GM12801 (cell line): ENCODE measurements around the gene LOXL1.

Source experiments
- TF ChIP-seq, protein P1 (sequence below): IDR thresholded peaks from one replicate; pipeline ENCODE4 v1.5.1; 2011; ENCODE audit warnings: control low read depth; ENCODE audit not compliant: insufficient read length; ENCODE audit errors: extremely low read depth

LOXL1 gene

DNA sequence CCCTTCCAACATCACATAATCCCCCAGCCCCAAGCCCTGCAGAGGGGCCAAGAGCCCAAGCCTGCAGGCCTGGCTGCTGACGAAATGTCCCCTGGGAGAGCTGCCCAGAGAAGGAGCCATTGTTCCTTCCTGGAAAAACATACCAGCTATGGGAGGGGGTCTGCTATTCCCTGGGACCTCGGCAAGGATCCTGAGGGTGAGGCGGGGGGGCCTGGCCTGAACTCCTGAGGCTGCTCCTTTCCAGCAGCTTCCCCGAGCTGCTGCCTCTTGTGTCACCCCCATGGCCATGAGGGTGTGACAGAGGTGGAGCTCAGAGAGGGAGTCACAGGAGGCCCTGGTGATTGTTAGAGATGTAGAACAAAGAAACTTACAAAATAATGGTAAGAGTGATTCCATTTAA lies 12.9 kb downstream of the LOXL1 start:
- TF ChIP-seq, protein P1, sequence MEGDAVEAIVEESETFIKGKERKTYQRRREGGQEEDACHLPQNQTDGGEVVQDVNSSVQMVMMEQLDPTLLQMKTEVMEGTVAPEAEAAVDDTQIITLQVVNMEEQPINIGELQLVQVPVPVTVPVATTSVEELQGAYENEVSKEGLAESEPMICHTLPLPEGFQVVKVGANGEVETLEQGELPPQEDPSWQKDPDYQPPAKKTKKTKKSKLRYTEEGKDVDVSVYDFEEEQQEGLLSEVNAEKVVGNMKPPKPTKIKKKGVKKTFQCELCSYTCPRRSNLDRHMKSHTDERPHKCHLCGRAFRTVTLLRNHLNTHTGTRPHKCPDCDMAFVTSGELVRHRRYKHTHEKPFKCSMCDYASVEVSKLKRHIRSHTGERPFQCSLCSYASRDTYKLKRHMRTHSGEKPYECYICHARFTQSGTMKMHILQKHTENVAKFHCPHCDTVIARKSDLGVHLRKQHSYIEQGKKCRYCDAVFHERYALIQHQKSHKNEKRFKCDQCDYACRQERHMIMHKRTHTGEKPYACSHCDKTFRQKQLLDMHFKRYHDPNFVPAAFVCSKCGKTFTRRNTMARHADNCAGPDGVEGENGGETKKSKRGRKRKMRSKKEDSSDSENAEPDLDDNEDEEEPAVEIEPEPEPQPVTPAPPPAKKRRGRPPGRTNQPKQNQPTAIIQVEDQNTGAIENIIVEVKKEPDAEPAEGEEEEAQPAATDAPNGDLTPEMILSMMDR: no peak

DNA sequence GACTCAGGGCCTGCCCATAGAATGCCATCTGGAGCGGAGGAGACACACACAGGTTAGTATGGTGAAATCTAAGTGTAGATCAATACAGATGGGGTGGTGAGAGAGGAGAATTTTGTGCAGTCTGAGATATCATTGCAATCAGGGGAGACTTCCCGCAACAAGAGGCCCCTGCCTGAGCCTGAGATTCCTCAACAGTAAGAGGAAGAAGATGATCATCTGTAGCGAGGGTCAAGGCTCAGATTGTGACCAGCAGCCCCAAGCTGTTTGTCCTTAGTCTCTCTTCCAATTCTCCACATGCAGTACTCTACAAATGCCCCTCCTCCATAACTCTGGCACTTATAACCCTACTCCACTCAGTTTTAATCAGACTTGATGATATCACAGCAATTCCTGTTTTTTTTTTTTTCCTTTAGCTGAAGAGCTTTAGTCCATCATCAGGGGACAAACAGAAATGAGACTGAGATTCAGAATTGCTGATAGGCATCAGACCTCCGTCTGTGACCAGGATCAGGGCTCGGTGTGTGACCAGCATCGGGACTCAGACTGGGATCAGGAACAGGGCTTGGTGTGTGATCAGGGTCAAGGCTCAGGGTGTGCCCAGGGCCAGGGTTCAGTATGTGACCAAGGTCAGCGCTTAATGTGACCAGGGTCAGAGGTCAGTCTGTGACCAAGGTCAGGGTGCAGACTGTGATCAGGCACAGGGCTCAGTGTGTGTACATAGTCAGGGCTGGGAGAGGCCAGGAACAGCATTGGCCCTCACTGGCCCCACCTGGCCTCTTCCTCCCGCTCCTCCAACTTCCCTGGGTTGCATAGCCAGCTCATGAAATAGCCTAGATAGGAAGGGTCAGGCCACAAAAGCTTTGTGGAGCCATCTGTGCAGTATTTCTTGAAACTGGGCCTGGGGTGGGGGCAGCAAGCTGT lies 14.1 kb downstream of the LOXL1 start:
- TF ChIP-seq, protein P1: no peak

DNA sequence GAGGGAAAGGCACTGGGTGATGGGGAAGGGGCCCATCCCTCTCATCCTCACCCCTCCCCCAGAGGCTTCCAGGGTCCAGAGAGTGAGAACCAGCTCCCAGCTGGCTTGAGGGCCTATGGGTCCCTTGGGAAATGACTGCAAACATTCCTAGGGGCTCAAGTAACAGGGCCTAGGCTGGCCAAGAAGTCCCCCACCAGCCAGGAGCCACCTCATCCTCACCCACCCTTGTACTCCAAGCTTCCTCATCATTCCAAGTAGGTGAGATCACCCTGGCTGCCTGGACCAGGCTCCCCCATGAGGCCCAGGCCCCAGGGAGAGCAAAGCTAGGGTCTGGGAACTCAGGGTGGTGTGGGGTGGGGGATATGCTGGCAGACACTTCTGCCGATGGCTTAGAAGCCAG lies 14.8 kb downstream of the LOXL1 start:
- TF ChIP-seq, protein P1: no peak

DNA sequence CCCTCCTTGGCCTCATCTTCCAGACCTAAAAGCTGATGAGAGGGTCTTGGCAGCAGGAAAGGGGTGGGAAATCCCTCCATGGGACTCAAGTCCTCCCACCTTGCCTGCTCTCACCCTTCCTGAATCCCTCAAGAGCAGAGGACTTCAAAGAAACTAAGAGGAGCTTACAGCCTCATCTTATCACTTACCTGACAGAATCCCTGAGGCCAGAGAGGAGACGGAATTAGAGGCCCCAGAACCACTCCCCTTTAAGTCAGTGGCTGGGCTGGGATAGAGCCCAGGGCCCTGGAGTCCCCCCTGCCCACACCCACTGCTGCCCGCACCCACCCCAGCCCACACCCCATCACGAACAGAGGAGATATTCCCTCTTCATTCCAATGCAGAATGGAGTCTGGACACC lies 15.2 kb downstream of the LOXL1 start:
- TF ChIP-seq, protein P1: no peak

DNA sequence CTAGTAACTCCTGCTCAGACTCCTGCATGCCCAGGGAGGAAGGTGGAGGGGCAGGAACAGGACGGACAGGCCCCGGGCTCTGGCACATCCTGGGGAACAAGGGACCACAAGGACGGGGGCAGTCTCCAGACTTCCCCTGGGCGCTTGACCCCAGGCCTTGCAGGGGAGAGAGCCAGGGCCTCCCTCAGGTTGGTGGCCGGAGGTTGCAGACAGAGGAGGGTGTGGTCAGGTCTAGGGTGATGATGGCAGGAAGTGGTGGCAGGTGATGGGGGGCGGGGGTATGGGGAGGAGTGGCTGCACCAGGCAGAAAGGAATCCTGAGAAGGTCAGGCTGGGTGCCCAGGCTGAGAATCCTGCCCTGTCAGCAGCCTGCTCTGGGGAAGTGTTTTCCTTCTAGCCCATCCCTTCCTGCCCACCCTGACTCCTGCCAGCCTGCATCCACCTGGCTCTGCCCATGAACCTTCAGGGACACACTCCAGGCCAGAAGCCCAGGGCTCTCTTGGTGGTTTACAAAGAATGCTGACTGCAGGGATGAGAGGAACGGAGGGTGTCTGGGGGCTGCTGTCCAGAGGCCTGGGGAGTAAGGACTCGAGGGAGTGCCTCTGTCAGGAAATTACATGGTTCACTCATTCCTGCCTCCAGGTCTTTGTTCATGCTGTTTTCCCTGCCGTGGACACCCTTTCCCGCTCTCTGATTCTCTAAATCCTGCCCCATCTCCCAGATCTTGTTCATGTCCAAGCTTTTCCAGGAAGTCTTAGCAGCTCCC lies 15.8 kb downstream of the LOXL1 start:
- TF ChIP-seq, protein P1: no peak

DNA sequence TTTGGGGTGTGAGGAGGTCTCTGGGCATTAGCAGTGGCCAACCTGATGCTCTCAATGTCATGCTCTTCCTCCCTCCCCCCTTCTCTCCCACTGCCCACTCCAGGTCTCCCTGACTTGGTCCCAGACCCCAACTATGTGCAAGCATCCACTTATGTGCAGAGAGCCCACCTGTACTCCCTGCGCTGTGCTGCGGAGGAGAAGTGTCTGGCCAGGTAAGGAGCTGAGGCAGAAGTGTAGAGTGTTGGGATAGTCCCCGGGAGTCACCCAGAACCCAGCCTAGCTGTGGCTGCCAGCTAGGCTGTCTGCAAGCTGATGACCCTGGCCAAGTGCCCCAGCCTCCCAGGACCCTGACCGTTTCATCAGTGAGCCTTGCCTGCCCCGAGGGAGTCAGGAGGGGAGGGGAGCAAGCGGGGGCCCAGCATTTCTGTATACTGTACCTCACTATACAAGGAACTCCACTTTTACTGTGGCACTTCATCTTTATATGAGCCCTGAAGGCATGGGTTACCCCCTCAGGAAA lies 16.5 kb downstream of the LOXL1 start:
- TF ChIP-seq, protein P1: no peak
